ENCODE measurements around the gene ALCAM.

GRCh38 chr3:105348307-105348706 is 18.4 kb upstream of the ALCAM start:
- TF ChIP-seq, protein P1, sequence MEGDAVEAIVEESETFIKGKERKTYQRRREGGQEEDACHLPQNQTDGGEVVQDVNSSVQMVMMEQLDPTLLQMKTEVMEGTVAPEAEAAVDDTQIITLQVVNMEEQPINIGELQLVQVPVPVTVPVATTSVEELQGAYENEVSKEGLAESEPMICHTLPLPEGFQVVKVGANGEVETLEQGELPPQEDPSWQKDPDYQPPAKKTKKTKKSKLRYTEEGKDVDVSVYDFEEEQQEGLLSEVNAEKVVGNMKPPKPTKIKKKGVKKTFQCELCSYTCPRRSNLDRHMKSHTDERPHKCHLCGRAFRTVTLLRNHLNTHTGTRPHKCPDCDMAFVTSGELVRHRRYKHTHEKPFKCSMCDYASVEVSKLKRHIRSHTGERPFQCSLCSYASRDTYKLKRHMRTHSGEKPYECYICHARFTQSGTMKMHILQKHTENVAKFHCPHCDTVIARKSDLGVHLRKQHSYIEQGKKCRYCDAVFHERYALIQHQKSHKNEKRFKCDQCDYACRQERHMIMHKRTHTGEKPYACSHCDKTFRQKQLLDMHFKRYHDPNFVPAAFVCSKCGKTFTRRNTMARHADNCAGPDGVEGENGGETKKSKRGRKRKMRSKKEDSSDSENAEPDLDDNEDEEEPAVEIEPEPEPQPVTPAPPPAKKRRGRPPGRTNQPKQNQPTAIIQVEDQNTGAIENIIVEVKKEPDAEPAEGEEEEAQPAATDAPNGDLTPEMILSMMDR (IDR thresholded peaks at IDR 0.05): no peak
- no peak for TF ChIP-seq EZH2 (IDR thresholded peaks at IDR 0.05; ENCODE audit: borderline replicate concordance, insufficient read depth, low read depth, low read length, poor library complexity, severe bottlenecking)

Data from B cell (primary cell).